Right lobe of liver (tissue), 6 donors: Measurements from ENCODE around the gene CENPP. TPM values are rescaled to one million over a fixed set of nuclear protein-coding genes. Genes with fewer than 3 reads are reported as not detected.

Experiments
- ATAC-seq, 4 donors: fragments of 200-7000 bp; cut with Tn5 transposase; one replicate each; pipeline ENCODE4 v1.9.1; 2020; ENCODE audit warnings: mild to moderate bottlenecking in 4 of 4, moderate library complexity in 4 of 4
- DNase-seq, 3 donors: peaks; one replicate each; pipeline ENCODE4 v3.0.0-alpha.2; 2020
- H3K27ac ChIP-seq, 3 donors: fragments of 200-600 bp; one replicate each; pipeline ENCODE4 v1.8.0; 2022
- H3K27me3 ChIP-seq, 2 donors: fragments of 200-600 bp; one replicate each; pipeline ENCODE4 v1.8.0; 2022
- H3K36me3 ChIP-seq, 4 donors: fragments of 200-600 bp; sonication (generic) in 1 of 4; one replicate each; pipeline versions ENCODE4 v1.5.1 to v1.8.0; 2017 to 2022; ENCODE audit warnings: control low read depth in 1 of 4
- H3K4me1 ChIP-seq, 4 donors: fragments of 200-600 bp; sonication (generic) in 1 of 4; one replicate each; pipeline versions ENCODE4 v1.5.1 to v1.8.0; 2017 to 2022; ENCODE audit warnings: control low read depth in 1 of 4
- H3K4me3 ChIP-seq, 3 donors: fragments of 200-600 bp; one replicate each; pipeline ENCODE4 v1.8.0; 2022
- H3K9me3 ChIP-seq, 4 donors: fragments of 200-600 bp; sonication (generic) in 1 of 4; one replicate each; pipeline versions ENCODE4 v1.5.1 to v1.8.0; 2017 to 2022; ENCODE audit warnings: control low read depth in 1 of 4
- POLR2A ChIP-seq: fragments of 450-650 bp; IDR thresholded peaks from one replicate; pipeline ENCODE4 v1.6.1; 2017; ENCODE audit warnings: antibody characterized with exemption, mild to moderate bottlenecking
- WGBS: methylation state at CpG from one replicate; pipeline ENCODE4 v1.1.6; 2018; ENCODE audit warnings: low coverage, low lambda C conversion rate; ENCODE audit not compliant: insufficient coverage; ENCODE audit errors: missing lambda C conversion rate; 5-methylcytosine and 5-hydroxymethylcytosine counted together
- intact Hi-C, 2 donors: fragments of 100-400 bp; cut with DNase I; formaldehyde crosslinking; loops; one replicate each; pipeline versions ENCODE4 v1.11.2 to v1.14.1; 2022
- total RNA-seq, 6 experiments: library from RNA; depleted of rRNA in 2 of 6; stranded (reverse); fragments of >200 nt in 2 of 6; fragmentation: NEBNext Ultra II Directional in 3 of 6; extraction: Animal tissue kit (Norgen Biotek cat#: 25700) in 3 of 6; gene quantifications; one replicate each; pipeline versions ENCODE4 v1.1.0 to v1.2.4, GENCODE V29; 2016 to 2023
- TF ChIP-seq, protein P1 (sequence below), 4 donors: fragments of 200-600 bp in 3 of 4; fragments of 450-650 bp in 1 of 4; IDR thresholded peaks; one replicate each; pipeline versions ENCODE4 v1.5.1 to v1.8.0; 2016 to 2022; ENCODE audit warnings: antibody characterized with exemption in 4 of 4, mild to moderate bottlenecking in 2 of 4
- donor health status: DM: no; HTN: yes; CAD: no.
- donor health status: DM: no; HTN: no; CAD: no.
- donor health status: DM: no; HTN: no; CAD: no.
- donor health status: DM: no; HTN: yes; CAD: no.
- donor health status: DM: no; HTN: yes; CAD: no.

CENPP gene
- total RNA-seq, 6 experiments from 2014 or later, result 1.0 to 3.7 (median 1.5) TPM

DNA sequence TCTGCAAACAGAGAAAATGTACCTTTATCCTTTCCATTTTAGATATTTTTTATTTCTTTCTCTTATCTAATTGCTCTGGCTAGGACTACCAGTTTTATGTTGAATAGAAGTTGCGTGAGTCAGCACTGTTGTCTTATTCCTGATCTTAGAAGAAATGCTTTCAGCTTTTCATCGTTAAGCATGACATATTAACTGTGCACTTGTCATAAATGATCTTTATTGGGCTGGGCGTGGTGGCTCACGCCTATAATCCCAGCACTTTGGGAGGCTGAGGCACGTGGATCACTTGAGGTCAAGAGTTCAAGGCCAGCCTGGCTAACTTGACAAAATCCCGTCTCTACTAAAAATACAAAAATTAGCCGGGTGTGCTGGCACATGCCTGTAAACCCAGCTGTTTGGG is 218.2 kb downstream of the CENPP start:
- intact Hi-C loops, result no loop called here
- no peak for ATAC-seq
- TF ChIP-seq POLR2A, result no peak
- TF ChIP-seq, protein P1, sequence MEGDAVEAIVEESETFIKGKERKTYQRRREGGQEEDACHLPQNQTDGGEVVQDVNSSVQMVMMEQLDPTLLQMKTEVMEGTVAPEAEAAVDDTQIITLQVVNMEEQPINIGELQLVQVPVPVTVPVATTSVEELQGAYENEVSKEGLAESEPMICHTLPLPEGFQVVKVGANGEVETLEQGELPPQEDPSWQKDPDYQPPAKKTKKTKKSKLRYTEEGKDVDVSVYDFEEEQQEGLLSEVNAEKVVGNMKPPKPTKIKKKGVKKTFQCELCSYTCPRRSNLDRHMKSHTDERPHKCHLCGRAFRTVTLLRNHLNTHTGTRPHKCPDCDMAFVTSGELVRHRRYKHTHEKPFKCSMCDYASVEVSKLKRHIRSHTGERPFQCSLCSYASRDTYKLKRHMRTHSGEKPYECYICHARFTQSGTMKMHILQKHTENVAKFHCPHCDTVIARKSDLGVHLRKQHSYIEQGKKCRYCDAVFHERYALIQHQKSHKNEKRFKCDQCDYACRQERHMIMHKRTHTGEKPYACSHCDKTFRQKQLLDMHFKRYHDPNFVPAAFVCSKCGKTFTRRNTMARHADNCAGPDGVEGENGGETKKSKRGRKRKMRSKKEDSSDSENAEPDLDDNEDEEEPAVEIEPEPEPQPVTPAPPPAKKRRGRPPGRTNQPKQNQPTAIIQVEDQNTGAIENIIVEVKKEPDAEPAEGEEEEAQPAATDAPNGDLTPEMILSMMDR (IDR thresholded peaks at IDR 0.05), result no peak

GRCh38 chr9:92545002-92545510 is 219.3 kb downstream of the CENPP start:
- Histone ChIP-seq H3K4me3 (no peak overlapping the region), H3K9me3 (no peaks in the 10 kb centered on the region), H3K27me3 (no peaks in the 10 kb centered on the region), H3K27ac (no peak overlapping the region), H3K4me1 (no peaks in the 10 kb centered on the region), H3K36me3 (no peaks in the 10 kb centered on the region)
- WGBS, result 100% methylated on average over 2 of the region's 33 CpGs
- no peak for ATAC-seq
- no peak for DNase-seq
- no peak for TF ChIP-seq POLR2A
- TF ChIP-seq, protein P1 (IDR thresholded peaks at IDR 0.05), result no peak
- intact Hi-C loops, result no loop called here

More for the DNA sequence above, 218.2 kb downstream of the CENPP start:
- Histone ChIP-seq H3K4me3 (no peak overlapping the region), H3K27ac (no peak overlapping the region), H3K4me1 (no peaks in the 10 kb centered on the region), H3K27me3 (no peaks in the 10 kb centered on the region), H3K9me3 (no peaks in the 10 kb centered on the region), H3K36me3 (no peaks in the 10 kb centered on the region)
- no peak for DNase-seq
- 82% methylated on average over 7 of the region's 7 CpGs for WGBS

GRCh38 chr9:92547356-92547755 is 221.6 kb downstream of the CENPP start:
- WGBS, result 75% methylated on average over 3 of the region's 3 CpGs
- ATAC-seq (no peak), DNase-seq (no peak)
- no peaks in the 10 kb centered on the region for H3K4me1 ChIP-seq
- TF ChIP-seq, protein P1 (IDR thresholded peaks at IDR 0.05), result no peak
- no peak for TF ChIP-seq POLR2A
- no peak overlapping the region for H3K27ac ChIP-seq
- H3K27me3 ChIP-seq, result no peaks in the 10 kb centered on the region
- no peak overlapping the region for H3K4me3 ChIP-seq
- no peaks in the 10 kb centered on the region for H3K36me3 ChIP-seq
- no peaks in the 10 kb centered on the region for H3K9me3 ChIP-seq
- intact Hi-C loops, result no loop called here

- DNase-seq, result no peak
Measured at GRCh38 chr9:92550765-92551164, 225.0 kb downstream of the CENPP start.

More at GRCh38 chr9:92550765-92551164, 225.0 kb downstream of the CENPP start:
- no peaks in the 10 kb centered on the region for H3K27me3 ChIP-seq
- no peak overlapping the region for H3K4me3 ChIP-seq
- intact Hi-C loops, result no loop called here
- H3K4me1 ChIP-seq, result no peaks in the 10 kb centered on the region
- no peaks in the 10 kb centered on the region for H3K36me3 ChIP-seq
- no peak for TF ChIP-seq POLR2A
- TF ChIP-seq, protein P1 (IDR thresholded peaks at IDR 0.05), result no peak
- 100% methylated on average over 1 of the region's 2 CpGs for WGBS
- ATAC-seq, result no peak
- no peak overlapping the region for H3K27ac ChIP-seq
- H3K9me3 ChIP-seq, result no peaks in the 10 kb centered on the region
